Mesendoderm (in vitro differentiated cells): ENCODE results near the gene GDPGP1.
A peak's percentile ranks its signal among the peaks of the same experiment; 100 is the strongest.

ENCODE experiments used
- DNase-seq: peaks from one replicate; pipeline ENCODE4 v3.0.0; 2013
- H2AK5ac ChIP-seq: 2 replicates; pipeline ENCODE4 v1.6.1; 2013; ENCODE audit warnings: low read length, inconsistent platforms
- H2BK120ac ChIP-seq: 2 replicates; pipeline ENCODE4 v1.6.1; 2013; ENCODE audit warnings: low read depth, mild to moderate bottlenecking, low read length, moderate library complexity, mixed read lengths
- H2BK15ac ChIP-seq: replicated peaks from 2 replicates; pipeline ENCODE4 v1.6.1; 2013; ENCODE audit warnings: low read depth, mild to moderate bottlenecking, moderate library complexity
- H2BK5ac ChIP-seq: 2 replicates; pipeline ENCODE4 v1.6.1; 2013; ENCODE audit warnings: low read length, inconsistent platforms
- H3K18ac ChIP-seq: 2 replicates; pipeline ENCODE4 v1.6.1; 2013; ENCODE audit warnings: mild to moderate bottlenecking, low read length, mixed read lengths
- H3K23ac ChIP-seq: one replicate; pipeline ENCODE4 v1.6.1; 2013; ENCODE audit warnings: low read length
- H3K27ac ChIP-seq: 2 replicates; pipeline ENCODE4 v1.5.1; 2013; ENCODE audit warnings: low read depth, mild to moderate bottlenecking, inconsistent platforms, low read length, moderate library complexity
- H3K27me3 ChIP-seq: 2 replicates; pipeline ENCODE4 v1.6.1; 2013; ENCODE audit warnings: low read length, control low read depth, mild to moderate bottlenecking, inconsistent platforms; ENCODE audit not compliant: insufficient read depth, poor library complexity
- H3K36me3 ChIP-seq: 2 replicates; pipeline ENCODE4 v1.6.1; 2013; ENCODE audit warnings: low read length, inconsistent platforms; ENCODE audit not compliant: control insufficient read depth, insufficient read depth
- H3K4ac ChIP-seq: one replicate; pipeline ENCODE4 v1.6.1; 2013; ENCODE audit warnings: low read depth, mild to moderate bottlenecking, low read length, moderate library complexity
- H3K4me1 ChIP-seq: 2 replicates; pipeline ENCODE4 v1.6.1; 2013; ENCODE audit warnings: low read depth, low read length, inconsistent platforms; ENCODE audit not compliant: control insufficient read depth
- H3K4me2 ChIP-seq: 2 replicates; pipeline ENCODE4 v1.6.1; 2013; ENCODE audit warnings: low read length
- H3K4me3 ChIP-seq: 2 replicates; pipeline ENCODE4 v1.5.1; 2013; ENCODE audit warnings: mild to moderate bottlenecking, low read length
- H3K56ac ChIP-seq: one replicate; pipeline ENCODE4 v1.6.1; 2013; ENCODE audit warnings: low read length
- H3K79me1 ChIP-seq: 2 replicates; pipeline ENCODE4 v1.6.1; 2013; ENCODE audit warnings: low read length, inconsistent platforms
- H3K79me2 ChIP-seq: 2 replicates; pipeline ENCODE4 v1.6.1; 2013; ENCODE audit warnings: mild to moderate bottlenecking, low read length; ENCODE audit not compliant: control insufficient read depth, insufficient read depth
- H3K9ac ChIP-seq: 2 replicates; pipeline ENCODE4 v1.6.1; 2013; ENCODE audit warnings: low read length, inconsistent platforms
- H4K5ac ChIP-seq: one replicate; pipeline ENCODE4 v1.6.1; 2013; ENCODE audit warnings: low read length
- H4K8ac ChIP-seq: one replicate; pipeline ENCODE4 v1.6.1; 2013; ENCODE audit warnings: low read depth, mild to moderate bottlenecking, control low read depth, low read length, moderate library complexity
- WGBS: extraction: QIAGEN DNeasy Blood & Tissue Kit; methylation state at CpG from one replicate; pipeline ENCODE4 v1.1.7; 2013; ENCODE audit warnings: low lambda C conversion rate, missing lambda C conversion rate; ENCODE audit not compliant: insufficient coverage; ENCODE audit errors: extremely low coverage; 5-methylcytosine and 5-hydroxymethylcytosine counted together

The GDPGP1 gene

DNA sequence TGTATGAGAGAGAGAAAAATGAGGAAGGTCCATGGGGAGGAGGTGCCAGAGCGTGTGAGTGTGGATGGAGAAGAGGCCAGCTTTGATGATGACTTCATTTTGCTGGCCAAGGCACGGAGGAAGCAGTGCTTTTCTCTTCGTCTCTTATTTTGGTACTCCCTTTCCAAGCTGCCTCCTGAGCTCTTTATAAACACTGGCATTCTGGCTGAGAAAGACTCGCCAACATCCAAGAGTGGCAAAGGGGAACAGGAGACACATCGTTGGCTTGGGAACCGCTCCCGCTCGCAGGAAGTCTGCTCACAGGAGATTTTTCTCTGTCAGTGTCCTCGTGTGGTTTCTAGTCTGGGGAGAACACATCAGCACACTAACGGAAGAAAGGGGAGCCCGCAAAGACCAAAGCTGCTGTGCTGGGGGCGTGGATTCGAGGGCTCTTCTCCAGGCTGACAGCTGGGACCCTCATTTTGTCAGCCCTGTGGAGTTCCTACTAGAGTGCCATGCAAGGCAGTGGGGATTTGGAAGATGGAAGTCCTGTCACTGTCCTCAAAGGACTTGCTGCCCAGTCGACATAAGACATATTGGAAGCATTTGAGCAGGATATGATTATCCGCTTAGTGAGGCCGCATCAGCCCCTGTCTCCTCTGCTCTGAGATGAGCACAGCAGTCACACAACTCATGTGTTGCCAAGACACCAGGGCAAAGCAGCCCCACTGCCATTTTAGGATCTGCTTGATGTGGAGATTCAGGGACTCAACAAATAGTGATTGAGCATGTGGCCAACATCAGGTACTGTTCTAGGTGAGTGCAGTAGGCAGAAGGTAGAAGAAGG lies 40.8 kb upstream of the GDPGP1 start:
- H2BK120ac ChIP-seq: no peak overlapping the region
- no peak overlapping the region for H3K9ac ChIP-seq
- no peaks in the 10 kb centered on the region for H3K4me1 ChIP-seq
- DNase-seq: no peak
- no peak overlapping the region for H3K27ac ChIP-seq
- H3K27me3 ChIP-seq: no peaks in the 10 kb centered on the region
- H3K79me2 ChIP-seq: no peaks in the 10 kb centered on the region
- no peak overlapping the region for H3K4me3 ChIP-seq
- H3K36me3 ChIP-seq: no peaks in the 10 kb centered on the region
- H3K4ac ChIP-seq: no peak overlapping the region
- H2BK5ac ChIP-seq: no peak overlapping the region
- WGBS: no CpG with 5 or more reads among the region's 16 CpGs
- no peak overlapping the region for H3K4me2 ChIP-seq
- no peak overlapping the region for H3K56ac ChIP-seq
- H4K8ac ChIP-seq: no peak overlapping the region
- H3K18ac ChIP-seq: no peak overlapping the region
- no peak overlapping the region for H2AK5ac ChIP-seq
- no peaks in the 10 kb centered on the region for H3K79me1 ChIP-seq
- no peak overlapping the region for H2BK15ac ChIP-seq
- H4K5ac ChIP-seq: no peak overlapping the region
- H3K23ac ChIP-seq: no peak overlapping the region

DNA sequence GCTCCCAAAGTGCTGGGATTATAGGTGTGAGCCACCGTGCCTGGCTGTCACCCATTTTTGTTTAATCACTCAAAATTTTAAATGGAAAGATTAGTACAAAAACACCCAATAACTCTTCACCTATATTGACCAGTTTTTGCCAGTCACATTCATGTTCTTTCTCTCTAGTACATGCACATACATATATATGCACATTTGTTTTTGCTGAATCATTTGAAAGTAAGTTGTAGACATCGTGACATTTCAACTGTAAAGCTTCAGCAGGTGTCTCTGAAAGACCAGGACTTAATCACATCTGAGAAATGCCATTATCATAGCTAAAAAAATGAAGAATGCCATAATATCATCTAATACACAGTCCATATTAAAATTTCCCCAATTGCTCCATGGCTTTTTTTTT lies 39.4 kb upstream of the GDPGP1 start:
- Histone ChIP-seq H3K79me1 (no peaks in the 10 kb centered on the region), H3K9ac (no peak overlapping the region), H3K23ac (no peak overlapping the region), H3K56ac (no peak overlapping the region), H3K27me3 (no peaks in the 10 kb centered on the region), H3K18ac (no peak overlapping the region), H2BK120ac (no peak overlapping the region), H3K79me2 (no peaks in the 10 kb centered on the region), H3K36me3 (no peaks in the 10 kb centered on the region), H3K4me2 (no peak overlapping the region), H4K5ac (no peak overlapping the region), H3K4ac (no peak overlapping the region), H2BK5ac (no peak overlapping the region), H3K4me3 (no peak overlapping the region), H4K8ac (no peak overlapping the region), H2AK5ac (no peak overlapping the region), H3K27ac (no peak overlapping the region), H3K4me1 (no peaks in the 10 kb centered on the region), H2BK15ac (no peak overlapping the region)
- WGBS: no CpG with 5 or more reads among the region's 2 CpGs
- DNase-seq: no peak

- no peaks in the 10 kb centered on the region for H3K27me3 ChIP-seq
- peak overlapping the region; percentile 19 for H3K23ac ChIP-seq
- no peaks in the 10 kb centered on the region for H3K79me2 ChIP-seq
- no peak overlapping the region for H2BK5ac ChIP-seq
- H4K5ac ChIP-seq: no peak overlapping the region
- peak overlapping the region; percentile 88 for H3K56ac ChIP-seq
- peak overlapping the region; percentile 78 for H3K4me2 ChIP-seq
- no peak overlapping the region for H3K4ac ChIP-seq
- peak overlapping the region; percentile 30 for H4K8ac ChIP-seq
- H3K79me1 ChIP-seq: peaks cover 7% of the 10 kb centered on the region
- no peak for DNase-seq
- peaks cover 5% of the 10 kb centered on the region for H3K4me1 ChIP-seq
- no peak overlapping the region for H2BK120ac ChIP-seq
- peak overlapping the region; percentile 87 for H3K9ac ChIP-seq
- H3K27ac ChIP-seq: no peak overlapping the region
- H2BK15ac ChIP-seq: no peak overlapping the region
- peak overlapping the region; percentile 32 for H3K4me3 ChIP-seq
- H3K18ac ChIP-seq: peak overlapping the region; percentile 94
- no CpG with 5 or more reads among the region's 24 CpGs for WGBS
- H3K36me3 ChIP-seq: no peaks in the 10 kb centered on the region
- no peak overlapping the region for H2AK5ac ChIP-seq
Observed at GRCh38 chr15:90200534-90201129, 33.4 kb upstream of the GDPGP1 start.

- Histone ChIP-seq H3K18ac (peak within 1 kb of the TSS; percentile 94), H2BK5ac (no peak within 1 kb of the TSS), H3K36me3 (no peaks in the 10 kb centered on the region), H3K4me1 (peaks cover 5% of the 10 kb centered on the region), H2AK5ac (no peak within 1 kb of the TSS), H3K27ac (peak within 1 kb of the TSS; percentile 25), H3K4me3 (peak within 1 kb of the TSS; percentile 84), H3K56ac (peak within 1 kb of the TSS; percentile 88), H3K27me3 (no peaks in the 10 kb centered on the region), H2BK120ac (no peak within 1 kb of the TSS), H3K4ac (peak within 1 kb of the TSS; percentile 38), H4K8ac (peak within 1 kb of the TSS; percentile 30), H4K5ac (no peak within 1 kb of the TSS), H3K79me2 (no peaks in the 10 kb centered on the region), H3K23ac (peak within 1 kb of the TSS; percentile 92), H3K79me1 (peaks cover 7% of the 10 kb centered on the region), H3K4me2 (peak within 1 kb of the TSS; percentile 78), H3K9ac (peak within 1 kb of the TSS; percentile 87), H2BK15ac (no peak within 1 kb of the TSS)
- no CpG with 5 or more reads among the region's 88 CpGs for WGBS
- peak; percentile 78 for DNase-seq
Observed at GRCh38 chr15:90201130-90201943, 32.7 kb upstream of the GDPGP1 start, which contains the start of gene SEMA4B. SEMA4B (plus strand) TSS chr15:90201330; CDS start chr15:90201579, 249 bp downstream.

DNA sequence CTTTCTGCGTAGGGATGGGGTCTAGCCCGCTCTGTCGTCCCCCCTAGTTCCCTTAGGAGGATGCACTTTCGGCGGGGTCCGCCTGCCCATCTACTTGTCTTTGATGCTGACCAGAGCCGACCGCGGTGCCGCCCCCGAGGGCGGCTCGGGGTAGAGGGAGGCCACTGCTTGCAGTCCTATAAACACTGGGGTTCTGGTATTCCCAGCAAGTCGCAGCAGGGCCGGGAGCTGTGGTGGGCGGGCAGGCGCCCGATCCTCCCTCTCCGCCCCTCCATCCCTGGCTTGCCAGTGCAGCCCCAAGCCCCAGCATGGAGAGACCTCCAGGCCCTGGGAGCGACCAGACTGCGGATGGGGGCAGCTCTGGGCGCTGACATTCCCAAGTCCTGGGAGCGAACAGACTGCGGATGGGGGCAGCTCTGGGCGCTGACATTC lies 32.0 kb upstream of the GDPGP1 start:
- no CpG with 5 or more reads among the region's 25 CpGs for WGBS
- no peaks in the 10 kb centered on the region for H3K79me2 ChIP-seq
- no peak overlapping the region for H2BK120ac ChIP-seq
- H3K4ac ChIP-seq: no peak overlapping the region
- H2AK5ac ChIP-seq: no peak overlapping the region
- no peak overlapping the region for H3K23ac ChIP-seq
- peak; percentile 19 for DNase-seq
- H2BK5ac ChIP-seq: no peak overlapping the region
- peaks cover 5% of the 10 kb centered on the region for H3K4me1 ChIP-seq
- H3K4me2 ChIP-seq: peak overlapping the region; percentile 78
- peak overlapping the region; percentile 46 for H3K18ac ChIP-seq
- peaks cover 7% of the 10 kb centered on the region for H3K79me1 ChIP-seq
- no peak overlapping the region for H4K5ac ChIP-seq
- peak overlapping the region; percentile 88 for H3K56ac ChIP-seq
- peak overlapping the region; percentile 87 for H3K9ac ChIP-seq
- peak overlapping the region; percentile 84 for H3K4me3 ChIP-seq
- H3K27ac ChIP-seq: no peak overlapping the region
- no peaks in the 10 kb centered on the region for H3K36me3 ChIP-seq
- no peak overlapping the region for H2BK15ac ChIP-seq
- no peak overlapping the region for H4K8ac ChIP-seq
- no peaks in the 10 kb centered on the region for H3K27me3 ChIP-seq
